Kidney tubule cell (primary cell): ENCODE measurements around the gene MSANTD7.
"Not testable (repeated sequence)": the region's sequence is repeated elsewhere in the genome, so short reads cannot be mapped to it uniquely, and the experiment has no call there.

ENCODE experiments used
- DNase-seq: peaks from one replicate; pipeline ENCODE4 v3.0.0-alpha.2; 2018; ENCODE audit warnings: low spot score

The MSANTD7 gene

GRCh38 chr10:14837003-14837756 is 926 bp upstream of the MSANTD7 start:
- DNase-seq: no peak

GRCh38 chr10:14838582-14839304 is 637 bp downstream of the MSANTD7 start:
- peak; percentile 19 for DNase-seq

- DNase-seq: peak; percentile 43
These were observed 1.2 kb downstream of the MSANTD7 start for GRCh38 chr10:14839305-14839695.

GRCh38 chr10:14840178-14840577 is 2.1 kb downstream of the MSANTD7 start:
- no peak for DNase-seq

- no peak for DNase-seq
These were observed 5.4 kb downstream of the MSANTD7 start for GRCh38 chr10:14843327-14843988.

GRCh38 chr10:14844948-14845347 is 6.8 kb downstream of the MSANTD7 start:
- DNase-seq: no peak

- DNase-seq: no peak
These were observed 14.1 kb downstream of the MSANTD7 start for GRCh38 chr10:14852236-14852635.

- DNase-seq: no peak
These were observed 17.3 kb downstream of the MSANTD7 start for GRCh38 chr10:14855453-14855852.

GRCh38 chr10:14858338-14858960 is 20.3 kb downstream of the MSANTD7 start:
- DNase-seq: no peak

GRCh38 chr10:14859043-14859442 is 20.9 kb downstream of the MSANTD7 start:
- DNase-seq: no peak

- DNase-seq: no peak
These were observed 21.7 kb downstream of the MSANTD7 start for GRCh38 chr10:14859775-14860174.

- no peak for DNase-seq
These were observed 22.7 kb downstream of the MSANTD7 start for GRCh38 chr10:14860791-14861190.

GRCh38 chr10:14864466-14864865 is 26.4 kb downstream of the MSANTD7 start:
- DNase-seq: not testable (repeated sequence)

- not testable (repeated sequence) for DNase-seq
These were observed 26.8 kb downstream of the MSANTD7 start for GRCh38 chr10:14864871-14865270.

GRCh38 chr10:14873090-14873760 is 35.1 kb downstream of the MSANTD7 start:
- peak; percentile 15 for DNase-seq

- DNase-seq: no peak
These were observed 37.8 kb downstream of the MSANTD7 start for GRCh38 chr10:14875941-14876340.

GRCh38 chr10:14876764-14877163 is 38.7 kb downstream of the MSANTD7 start:
- DNase-seq: no peak

GRCh38 chr10:14878266-14879123 is 40.4 kb downstream of the MSANTD7 start, which contains the start of gene SUV39H2:
Gene SUV39H2 (plus strand): TSS chr10:14878866. CDS start chr10:14878889, 23 bp downstream.
- DNase-seq: peak; percentile 96

GRCh38 chr10:14879124-14879927 is 41.2 kb downstream of the MSANTD7 start:
- peak; percentile 55 for DNase-seq

GRCh38 chr10:14879928-14880193 is 41.8 kb downstream of the MSANTD7 start:
- DNase-seq: peak; percentile 5
